Calu3 (cell line): ENCODE results near the gene LOXL1. TPM values are rescaled to one million over a fixed set of nuclear protein-coding genes. Genes with fewer than 3 reads are reported as not detected.
"Not testable (repeated sequence)": the region's sequence is repeated elsewhere in the genome, so short reads cannot be mapped to it uniquely, and the experiment has no call there.

Experiments
- BruUV-seq: library from RNA; stranded (reverse); fragments of 400-500 nt; replicated peaks from 2 replicates; lab custom pipeline; 2021; lab: Mats Ljungman, UMichigan
- CTCF ChIA-PET: fragments of 300-600 bp; sonication (Branson Sonifier 250); formaldehyde crosslinking; loops from one replicate; lab custom pipeline; 2022; ENCODE audit warnings: antibody characterized with exemption; lab: Charles Lee
- DNase-seq: peaks from one replicate; pipeline ENCODE4 v3.0.0; 2022
- H3K27ac Mint-ChIP-seq: one replicate; pipeline ENCODE4 v1.8.0; 2022; ENCODE audit warnings: mixed read lengths; ENCODE audit not compliant: unreplicated experiment
- H3K27me3 Mint-ChIP-seq: one replicate; pipeline ENCODE4 v1.8.0; 2022; ENCODE audit warnings: mixed read lengths; ENCODE audit not compliant: unreplicated experiment
- H3K36me3 Mint-ChIP-seq: one replicate; pipeline ENCODE4 v1.8.0; 2022; ENCODE audit warnings: mild to moderate bottlenecking, moderate library complexity, mixed read lengths; ENCODE audit not compliant: insufficient read depth, unreplicated experiment
- H3K4me1 Mint-ChIP-seq: one replicate; pipeline ENCODE4 v1.8.0; 2022; ENCODE audit warnings: mild to moderate bottlenecking, low read depth, mixed read lengths; ENCODE audit not compliant: unreplicated experiment
- H3K4me3 Mint-ChIP-seq: one replicate; pipeline ENCODE4 v1.8.0; 2022; ENCODE audit warnings: mild to moderate bottlenecking, low read depth, moderate library complexity, mixed read lengths; ENCODE audit not compliant: unreplicated experiment
- H3K9me3 Mint-ChIP-seq: one replicate; pipeline ENCODE4 v1.8.0; 2022; ENCODE audit warnings: low read depth, mixed read lengths; ENCODE audit not compliant: unreplicated experiment
- intact Hi-C: fragments of 100-400 bp; cut with micrococcal nuclease; formaldehyde crosslinking; loops from one replicate; pipeline ENCODE4 v1.10.0; 2022; ENCODE audit not compliant: unreplicated experiment
- total RNA-seq: library from RNA; stranded (reverse); gene quantifications from 2 replicates; pipeline ENCODE4 v1.2.3, GENCODE V29; 2022
- TF ChIP-seq, protein P1 (sequence below): fragments of 200-600 bp; IDR thresholded peaks from one replicate; pipeline ENCODE4 v1.8.0; 2022; ENCODE audit warnings: antibody characterized with exemption; ENCODE audit not compliant: unreplicated experiment

LOXL1 gene
- total RNA-seq, 1 experiment from 2014 or later, result 2.1 TPM

GRCh38 chr15:73936588-73937290, 10.5 kb downstream of the LOXL1 start:
- BruUV-seq, result no TSS peak
- H3K4me3 Mint-ChIP-seq, result no peak overlapping the region
- intact Hi-C loops, result no loop called here
- TF ChIP-seq, protein P1, sequence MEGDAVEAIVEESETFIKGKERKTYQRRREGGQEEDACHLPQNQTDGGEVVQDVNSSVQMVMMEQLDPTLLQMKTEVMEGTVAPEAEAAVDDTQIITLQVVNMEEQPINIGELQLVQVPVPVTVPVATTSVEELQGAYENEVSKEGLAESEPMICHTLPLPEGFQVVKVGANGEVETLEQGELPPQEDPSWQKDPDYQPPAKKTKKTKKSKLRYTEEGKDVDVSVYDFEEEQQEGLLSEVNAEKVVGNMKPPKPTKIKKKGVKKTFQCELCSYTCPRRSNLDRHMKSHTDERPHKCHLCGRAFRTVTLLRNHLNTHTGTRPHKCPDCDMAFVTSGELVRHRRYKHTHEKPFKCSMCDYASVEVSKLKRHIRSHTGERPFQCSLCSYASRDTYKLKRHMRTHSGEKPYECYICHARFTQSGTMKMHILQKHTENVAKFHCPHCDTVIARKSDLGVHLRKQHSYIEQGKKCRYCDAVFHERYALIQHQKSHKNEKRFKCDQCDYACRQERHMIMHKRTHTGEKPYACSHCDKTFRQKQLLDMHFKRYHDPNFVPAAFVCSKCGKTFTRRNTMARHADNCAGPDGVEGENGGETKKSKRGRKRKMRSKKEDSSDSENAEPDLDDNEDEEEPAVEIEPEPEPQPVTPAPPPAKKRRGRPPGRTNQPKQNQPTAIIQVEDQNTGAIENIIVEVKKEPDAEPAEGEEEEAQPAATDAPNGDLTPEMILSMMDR, result no peak
- no peaks in the 10 kb centered on the region for H3K36me3 Mint-ChIP-seq
- CTCF ChIA-PET, result interaction anchor here (1.0 to 2.0 kb wide), 3 partner anchors 9 to 21 kb away, joined by 3 to 6 read pairs (median 4); no protein-coding TSS in a partner anchor
- peaks cover 5% of the 10 kb centered on the region for H3K27me3 Mint-ChIP-seq
- no peak for DNase-seq
- H3K9me3 Mint-ChIP-seq, result no peaks in the 10 kb centered on the region
- H3K27ac Mint-ChIP-seq, result no peak overlapping the region
- H3K4me1 Mint-ChIP-seq, result peaks cover 11% of the 10 kb centered on the region

GRCh38 chr15:73937296-73937695, 11.0 kb downstream of the LOXL1 start:
- BruUV-seq, result no TSS peak
- no peak overlapping the region for H3K4me3 Mint-ChIP-seq
- TF ChIP-seq, protein P1, result no peak

GRCh38 chr15:73937726-73938125, 11.5 kb downstream of the LOXL1 start:
- no peak for DNase-seq
- CTCF ChIA-PET, result no interaction called here
- Mint-ChIP-seq H3K36me3 (no peaks in the 10 kb centered on the region), H3K27me3 (no peaks in the 10 kb centered on the region), H3K4me3 (no peak overlapping the region), H3K4me1 (peaks cover 21% of the 10 kb centered on the region), H3K9me3 (no peaks in the 10 kb centered on the region), H3K27ac (no peak overlapping the region)
- intact Hi-C loops, result no loop called here
- TF ChIP-seq, protein P1, result no peak
- BruUV-seq, result no TSS peak

More at GRCh38 chr15:73937296-73937695, 11.0 kb downstream of the LOXL1 start:
- intact Hi-C loops, result no loop called here
- Mint-ChIP-seq H3K36me3 (no peaks in the 10 kb centered on the region), H3K9me3 (no peaks in the 10 kb centered on the region), H3K27ac (no peak overlapping the region), H3K4me1 (peaks cover 17% of the 10 kb centered on the region), H3K27me3 (no peaks in the 10 kb centered on the region)
- no peak for DNase-seq
- CTCF ChIA-PET, result interaction anchor here (2.0 kb wide), 1 partner anchor 14 kb away, joined by 6 read pairs; no protein-coding TSS in a partner anchor

- H3K9me3 Mint-ChIP-seq, DNase-seq, CTCF ChIA-PET, H3K36me3 Mint-ChIP-seq, H3K27ac Mint-ChIP-seq, H3K27me3 Mint-ChIP-seq, BruUV-seq, H3K4me3 Mint-ChIP-seq, intact Hi-C loops: not testable (repeated sequence)
- peaks cover 22% of the 10 kb centered on the region for H3K4me1 Mint-ChIP-seq
These were observed 12.3 kb downstream of the LOXL1 start for GRCh38 chr15:73938516-73938915.

- Mint-ChIP-seq H3K36me3 (no peaks in the 10 kb centered on the region), H3K27me3 (no peaks in the 10 kb centered on the region), H3K4me1 (peaks cover 22% of the 10 kb centered on the region), H3K4me3 (no peak overlapping the region), H3K9me3 (no peaks in the 10 kb centered on the region), H3K27ac (no peak overlapping the region)
- intact Hi-C loops, result no loop called here
- DNase-seq, result no peak
- TF ChIP-seq, protein P1, result no peak
- no TSS peak for BruUV-seq
- CTCF ChIA-PET, result no interaction called here
These were observed 12.9 kb downstream of the LOXL1 start for GRCh38 chr15:73939138-73939537.
